GM12864 (cell line): ENCODE measurements around the gene ZIC1.

Experiments used
- DNase-seq: peaks from one replicate; pipeline ENCODE4 v3.0.0-alpha.2; 2011; ENCODE audit warnings: low read depth
- H3K4me3 ChIP-seq: 2 replicates; pipeline ENCODE4 v1.5.1; 2011; ENCODE audit warnings: mild to moderate bottlenecking, low read depth, low read length, control low read depth
- TF ChIP-seq, protein P1 (sequence below): IDR thresholded peaks from 2 replicates; pipeline ENCODE4 v1.5.1; 2011; ENCODE audit warnings: low read depth, mild to moderate bottlenecking, moderate library complexity, low read length, control low read depth, inconsistent platforms; ENCODE audit errors: missing control alignments

Gene ZIC1

GRCh38 chr3:147370349-147370748, 38.8 kb upstream of the ZIC1 start:
- TF ChIP-seq, protein P1, sequence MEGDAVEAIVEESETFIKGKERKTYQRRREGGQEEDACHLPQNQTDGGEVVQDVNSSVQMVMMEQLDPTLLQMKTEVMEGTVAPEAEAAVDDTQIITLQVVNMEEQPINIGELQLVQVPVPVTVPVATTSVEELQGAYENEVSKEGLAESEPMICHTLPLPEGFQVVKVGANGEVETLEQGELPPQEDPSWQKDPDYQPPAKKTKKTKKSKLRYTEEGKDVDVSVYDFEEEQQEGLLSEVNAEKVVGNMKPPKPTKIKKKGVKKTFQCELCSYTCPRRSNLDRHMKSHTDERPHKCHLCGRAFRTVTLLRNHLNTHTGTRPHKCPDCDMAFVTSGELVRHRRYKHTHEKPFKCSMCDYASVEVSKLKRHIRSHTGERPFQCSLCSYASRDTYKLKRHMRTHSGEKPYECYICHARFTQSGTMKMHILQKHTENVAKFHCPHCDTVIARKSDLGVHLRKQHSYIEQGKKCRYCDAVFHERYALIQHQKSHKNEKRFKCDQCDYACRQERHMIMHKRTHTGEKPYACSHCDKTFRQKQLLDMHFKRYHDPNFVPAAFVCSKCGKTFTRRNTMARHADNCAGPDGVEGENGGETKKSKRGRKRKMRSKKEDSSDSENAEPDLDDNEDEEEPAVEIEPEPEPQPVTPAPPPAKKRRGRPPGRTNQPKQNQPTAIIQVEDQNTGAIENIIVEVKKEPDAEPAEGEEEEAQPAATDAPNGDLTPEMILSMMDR = no peak
- H3K4me3 ChIP-seq = no peak overlapping the region
- no peak for DNase-seq

GRCh38 chr3:147371140-147371539, 38.0 kb upstream of the ZIC1 start:
- TF ChIP-seq, protein P1 = no peak
- no peak for DNase-seq
- no peak overlapping the region for H3K4me3 ChIP-seq

- H3K4me3 ChIP-seq = no peak overlapping the region
- no peak for DNase-seq
Observed at GRCh38 chr3:147371771-147372340, 37.3 kb upstream of the ZIC1 start.

DNA sequence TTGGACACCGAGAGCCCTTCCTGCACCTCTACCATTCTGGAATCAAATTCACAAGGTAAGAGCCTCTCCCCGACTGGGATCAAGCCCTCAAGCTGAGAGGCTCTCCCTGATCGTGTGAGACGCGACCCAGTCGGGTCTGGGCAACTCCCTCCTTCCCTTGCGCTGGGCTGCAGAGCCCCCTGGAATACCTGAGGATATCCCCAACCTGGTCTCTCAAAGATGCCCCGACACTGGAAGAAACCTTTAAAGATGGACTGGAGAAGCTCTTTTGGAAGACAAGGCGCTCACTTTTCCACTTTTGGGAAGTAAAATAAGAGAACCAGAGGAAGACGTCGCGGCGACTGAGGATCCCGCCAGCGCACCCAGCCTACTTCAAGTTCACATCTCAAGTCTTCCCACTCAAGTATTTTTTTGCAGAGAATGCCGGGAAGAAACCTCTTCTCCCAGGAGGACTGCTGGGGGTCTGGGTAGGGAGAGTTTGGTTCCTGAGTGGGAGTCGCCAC, 36.6 kb upstream of the ZIC1 start:
- TF ChIP-seq, protein P1 = no peak
- H3K4me3 ChIP-seq = no peak overlapping the region
- no peak for DNase-seq

More at GRCh38 chr3:147371771-147372340, 37.3 kb upstream of the ZIC1 start:
- TF ChIP-seq, protein P1 = no peak

DNA sequence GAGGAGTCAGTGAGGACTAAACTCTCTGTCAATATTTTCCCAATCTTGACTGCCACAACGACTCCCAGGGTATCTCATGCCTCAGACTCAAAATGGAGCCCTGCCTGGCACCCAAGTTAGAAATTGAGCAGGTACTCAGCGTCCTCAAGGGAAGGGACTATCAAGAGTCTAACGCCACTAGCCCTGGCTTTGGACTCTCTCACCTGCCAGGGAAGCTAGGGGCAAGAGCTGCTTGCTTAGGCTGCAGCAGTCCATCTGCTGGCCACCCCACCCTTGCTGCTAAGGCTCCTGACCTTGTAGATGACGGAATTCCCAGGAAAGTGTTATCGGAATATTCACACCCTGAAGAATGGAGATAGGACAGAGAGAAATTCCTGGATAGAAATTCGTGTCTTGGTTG, 35.9 kb upstream of the ZIC1 start:
- no peak for DNase-seq
- no peak overlapping the region for H3K4me3 ChIP-seq
- TF ChIP-seq, protein P1 = no peak

DNA sequence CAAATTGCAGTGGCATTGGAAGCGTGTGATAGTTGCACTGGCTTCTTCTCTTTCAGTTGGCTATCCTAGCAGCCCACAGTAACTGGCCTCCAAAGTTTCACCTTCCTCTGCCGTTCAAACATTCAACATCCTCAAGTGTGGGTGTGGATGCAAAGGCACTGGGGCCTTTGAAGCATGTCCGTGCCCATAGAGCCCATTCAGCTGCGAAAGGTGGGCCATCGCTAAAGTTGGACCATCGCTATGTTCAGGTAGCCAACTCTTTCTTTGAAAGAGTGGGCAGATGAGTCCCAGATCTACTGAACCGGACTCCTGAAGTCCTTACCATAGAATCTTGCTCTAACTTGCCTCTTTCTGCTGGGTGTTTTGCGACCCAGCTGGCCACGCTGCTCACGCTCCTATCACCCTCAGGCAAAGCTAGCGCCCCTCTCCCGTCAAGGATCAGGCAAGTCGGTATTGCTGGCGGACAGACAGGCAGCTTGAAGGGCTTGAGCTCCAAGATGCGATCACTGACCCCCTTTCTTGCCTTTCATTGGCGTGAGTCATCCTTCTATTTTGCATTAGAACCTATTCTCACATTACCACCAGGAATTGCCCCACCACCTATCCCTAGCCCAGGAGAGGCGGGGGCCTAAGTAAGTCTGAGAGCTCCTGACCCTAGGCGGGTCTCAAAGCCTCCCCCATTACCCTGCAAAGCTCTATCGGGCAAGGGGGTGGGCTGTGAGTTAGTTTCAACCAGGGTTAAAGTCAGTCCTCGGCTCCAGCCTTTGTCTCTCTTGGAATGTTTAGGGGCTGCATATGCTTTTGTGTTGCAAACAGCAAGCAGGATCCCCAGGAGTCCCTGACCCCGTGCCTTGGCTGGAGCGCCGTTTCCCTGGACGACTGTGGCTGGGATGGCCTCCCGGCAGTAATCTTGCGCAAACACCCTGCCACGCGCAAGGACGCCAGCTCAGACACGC, 31.5 kb upstream of the ZIC1 start:
- no peak overlapping the region for H3K4me3 ChIP-seq
- no peak for DNase-seq

More for the DNA sequence above, 31.5 kb upstream of the ZIC1 start:
- TF ChIP-seq, protein P1 = no peak
